GM19043 (cell line): ENCODE results near the gene GALNT18.
"Not testable (repeated sequence)": the region's sequence is repeated elsewhere in the genome, so short reads cannot be mapped to it uniquely, and the experiment has no call there.

Experiments used
- ATAC-seq: cut with Tn5 transposase; IDR thresholded peaks from one replicate; pipeline ENCODE4 v1.9.1; 2021; ENCODE audit warnings: low read depth; ENCODE audit not compliant: unreplicated experiment

Gene GALNT18

DNA sequence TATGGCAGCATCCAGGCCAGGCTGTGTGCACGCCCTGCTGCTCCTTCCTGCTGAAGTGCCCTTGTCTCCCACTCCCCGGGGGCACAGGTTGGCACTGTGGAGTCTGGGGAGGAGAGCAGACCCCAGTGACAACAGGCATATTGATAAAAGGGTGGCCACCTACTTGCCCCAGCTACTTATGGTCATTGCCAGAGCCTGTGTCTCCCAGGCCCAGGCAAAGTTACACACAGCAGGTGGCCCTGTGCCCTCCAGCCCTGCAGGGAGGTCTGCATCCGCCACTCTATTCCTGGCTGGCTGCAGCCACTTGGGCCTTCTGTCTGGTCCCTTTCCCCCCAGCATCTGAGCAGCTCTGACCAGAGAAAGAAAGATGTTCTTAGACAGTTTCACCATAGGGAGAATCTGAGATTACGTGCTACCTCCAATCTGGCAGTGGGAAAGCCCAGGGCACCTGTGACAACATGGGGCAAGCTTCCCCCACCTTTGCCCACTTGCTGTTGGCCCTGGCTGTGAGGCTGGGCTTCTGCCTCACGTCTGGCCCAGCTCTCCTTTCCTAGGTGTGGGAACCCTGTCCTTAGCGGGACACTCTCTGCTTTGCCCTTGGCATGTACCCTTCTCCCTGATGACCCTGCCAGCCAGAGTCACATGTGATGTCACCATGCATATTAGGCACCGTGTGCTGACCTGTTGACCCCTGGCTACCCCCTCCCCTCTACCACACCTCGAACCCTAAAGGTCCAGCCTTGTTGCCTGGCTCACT, 243.4 kb downstream of the GALNT18 start:
- ATAC-seq: no peak

DNA sequence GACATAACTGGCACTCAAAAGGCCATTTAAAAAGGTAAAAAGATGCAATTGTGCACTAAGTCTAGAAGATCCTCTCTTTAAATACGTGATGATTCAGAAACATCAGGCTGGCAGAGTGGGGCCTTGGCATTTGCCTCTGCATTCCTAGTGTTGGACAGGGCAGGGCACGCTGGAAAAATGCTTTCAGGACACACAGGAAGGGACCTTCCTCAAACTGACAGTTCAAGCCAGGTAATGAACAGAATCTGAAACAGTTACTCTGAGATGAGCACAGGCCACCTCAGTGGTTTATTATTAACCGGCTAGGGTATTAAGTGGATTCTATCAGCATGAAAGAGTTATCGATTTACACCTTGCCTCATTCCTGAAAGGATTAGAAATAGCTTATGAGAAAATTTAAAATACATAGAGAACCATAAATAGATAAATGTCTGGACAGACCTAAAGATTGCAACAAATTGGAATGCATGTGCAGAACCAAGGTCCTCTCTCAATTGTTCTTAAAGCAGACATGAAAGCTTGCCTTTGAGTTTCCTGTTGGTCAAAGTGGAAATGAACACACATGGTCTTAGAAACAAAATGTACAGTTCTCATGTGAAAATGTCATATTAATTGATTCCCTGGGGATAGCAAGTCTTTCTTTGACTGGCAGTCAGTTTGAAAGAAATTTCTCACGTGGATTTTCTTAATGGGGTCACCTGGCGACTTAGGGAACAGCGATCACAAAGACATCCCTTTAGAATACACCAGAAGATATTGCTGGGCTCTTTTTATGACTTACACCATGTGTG, 247.3 kb downstream of the GALNT18 start:
- peak; percentile 72 for ATAC-seq

DNA sequence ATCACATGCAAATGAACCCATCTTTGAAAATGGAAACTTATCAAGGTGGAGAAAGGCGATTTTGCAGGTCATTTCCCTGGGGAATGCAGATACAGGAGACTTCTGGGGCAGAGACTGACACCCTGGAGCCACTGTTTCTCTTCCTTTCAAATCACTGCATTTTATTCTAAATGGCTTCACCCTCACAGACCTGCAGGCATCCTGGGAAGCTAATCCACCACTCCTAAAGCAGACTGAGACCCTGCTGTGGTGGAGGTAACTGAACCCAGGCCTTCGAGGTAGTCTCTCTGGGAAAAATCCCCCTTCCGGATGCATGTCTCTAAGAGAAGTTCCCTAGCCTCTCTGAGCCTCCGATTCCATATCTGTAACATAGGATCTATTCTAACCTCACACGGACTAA, 247.9 kb downstream of the GALNT18 start:
- no peak for ATAC-seq

DNA sequence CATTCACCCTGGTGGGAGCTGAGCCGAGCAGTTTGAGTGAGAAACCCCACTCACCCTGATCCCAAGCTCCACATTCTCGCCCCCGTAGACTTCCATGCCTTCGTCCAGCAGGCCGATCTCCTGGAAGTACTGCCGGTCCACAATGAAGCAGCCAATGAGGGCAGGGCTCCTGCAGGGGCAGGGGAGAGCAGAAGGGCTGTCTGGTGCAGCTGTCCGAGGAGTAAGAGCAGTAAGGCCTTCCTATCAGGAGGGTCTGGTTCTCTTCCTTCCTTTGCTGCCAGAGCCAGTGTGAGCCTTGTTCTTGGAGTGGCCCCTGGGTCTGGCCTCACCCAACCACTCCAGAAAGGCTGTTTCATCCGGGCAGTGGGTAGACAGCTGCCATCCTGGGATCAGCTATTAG, 249.3 kb downstream of the GALNT18 start:
- no peak for ATAC-seq

DNA sequence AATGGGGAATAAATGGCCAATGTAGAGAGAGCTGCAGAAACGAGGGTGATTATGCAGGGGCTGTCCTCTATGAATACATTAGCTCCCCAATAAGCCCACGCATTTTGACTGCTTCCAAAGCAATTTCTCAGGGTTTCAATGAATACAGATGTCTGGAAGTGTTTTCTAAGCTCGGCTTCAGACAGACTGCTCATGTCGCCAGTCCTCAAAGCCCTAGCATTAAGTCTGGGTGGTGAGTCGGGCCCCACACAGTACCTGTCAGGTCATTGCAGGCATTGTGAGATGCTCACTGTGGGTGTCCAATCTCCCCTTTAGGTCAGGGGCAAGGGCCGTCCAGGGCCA, 250.9 kb downstream of the GALNT18 start:
- ATAC-seq: no peak

DNA sequence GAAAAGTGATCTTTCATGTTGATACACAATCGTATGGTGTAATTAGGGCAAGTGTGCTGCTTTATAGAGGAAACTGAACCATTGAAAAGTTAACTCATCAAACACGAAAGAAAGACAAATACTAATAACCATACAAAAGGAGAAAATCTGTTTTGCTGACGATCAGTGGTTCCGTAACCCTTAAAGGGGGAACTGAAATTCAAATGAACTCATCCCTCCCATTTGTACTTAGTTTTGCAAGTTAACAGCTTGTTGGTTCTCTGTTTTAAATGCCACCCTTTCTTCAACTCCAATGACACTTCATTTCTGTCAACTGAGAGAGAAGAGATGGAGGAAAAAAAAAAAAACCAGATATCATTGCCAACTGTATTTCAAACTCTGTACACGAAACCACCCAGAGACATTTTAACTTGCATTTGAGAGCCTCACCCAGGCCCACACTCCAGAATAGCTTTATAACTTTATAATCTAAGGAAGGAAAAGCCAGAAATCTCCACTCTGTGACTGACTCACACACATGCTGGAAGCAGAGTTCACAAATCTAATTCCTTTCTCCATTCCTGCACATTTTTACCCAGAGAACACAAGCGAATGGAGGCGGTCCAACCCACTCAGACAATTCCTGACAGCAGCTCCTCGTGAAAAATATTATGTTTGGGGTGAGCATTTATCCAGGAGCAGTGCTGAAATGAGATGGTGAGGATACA, 251.4 kb downstream of the GALNT18 start:
- ATAC-seq: no peak

DNA sequence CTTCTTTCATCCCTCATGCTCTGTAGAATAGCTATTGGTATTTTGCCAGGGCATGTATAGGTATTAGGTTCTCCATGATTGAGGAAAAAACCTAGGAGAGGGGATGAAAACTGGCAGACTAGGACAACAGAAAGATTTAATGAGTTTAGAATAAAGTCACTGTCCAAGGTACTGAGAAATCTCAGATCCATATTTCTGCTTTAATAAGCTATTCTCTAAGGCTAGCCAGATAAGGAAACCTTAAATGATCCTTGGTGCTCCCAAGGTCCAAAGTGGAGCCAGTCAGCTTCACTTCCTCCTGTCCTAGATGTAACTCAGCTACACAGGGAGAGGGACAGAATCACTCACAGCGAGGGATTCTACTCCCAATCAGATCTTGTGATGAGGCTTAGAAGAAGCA, 255.0 kb downstream of the GALNT18 start:
- ATAC-seq: no peak

DNA sequence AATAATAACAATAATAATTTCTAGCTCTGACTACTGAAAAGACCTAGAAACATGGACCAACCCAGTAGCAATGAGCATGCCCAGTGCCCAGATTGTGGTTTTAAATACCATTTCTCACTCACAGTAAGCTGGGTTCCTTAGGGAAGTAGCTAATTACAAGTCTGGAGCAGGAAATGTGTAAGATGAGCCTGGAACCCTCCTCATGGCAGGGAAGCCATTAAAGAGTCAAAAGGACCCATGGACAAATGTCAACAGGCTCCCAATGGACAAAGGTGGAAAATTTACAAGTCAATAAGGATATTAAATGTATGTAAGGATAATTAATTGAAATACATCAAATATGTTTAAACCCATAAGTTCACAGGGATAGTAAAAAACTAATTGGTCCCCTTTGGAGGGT, 258.1 kb downstream of the GALNT18 start:
- no peak for ATAC-seq

DNA sequence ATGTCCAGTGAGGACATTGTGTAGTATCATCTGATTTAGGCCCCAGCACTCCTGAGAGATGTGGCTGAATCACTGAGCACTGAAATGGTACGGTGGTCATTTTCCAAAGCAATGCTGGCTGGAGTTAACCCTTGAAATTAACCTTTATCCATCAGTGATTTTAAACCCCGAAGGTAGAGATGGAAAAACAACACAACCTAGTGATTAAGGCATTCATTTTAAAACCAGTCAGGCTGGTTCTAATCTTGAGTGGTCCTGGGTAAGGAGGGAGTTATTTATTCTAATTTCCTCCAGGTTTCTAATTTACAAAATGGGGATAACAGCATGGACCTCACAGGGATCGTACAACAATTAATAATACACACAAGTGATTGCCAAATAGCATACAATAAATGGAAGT, 262.2 kb downstream of the GALNT18 start:
- no peak for ATAC-seq

DNA sequence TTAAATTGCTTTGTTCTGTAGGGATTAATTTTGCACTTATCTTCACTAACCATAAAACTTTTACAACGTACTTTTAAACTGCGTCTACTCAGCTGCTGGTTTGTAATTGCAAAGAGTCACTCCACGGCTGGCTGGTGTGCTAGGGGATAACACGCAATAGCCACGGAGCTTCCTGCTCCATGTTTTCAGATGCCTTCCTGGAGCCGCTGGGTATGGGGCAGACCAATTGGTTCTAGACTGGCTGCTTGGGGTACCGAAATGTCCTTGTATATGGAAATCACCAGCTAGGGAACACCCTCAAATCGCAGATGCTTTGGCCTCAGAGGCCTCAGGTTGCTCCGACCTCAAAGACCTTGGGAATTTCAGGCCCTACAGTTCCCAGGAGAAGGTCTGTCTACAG, 265.0 kb downstream of the GALNT18 start:
- ATAC-seq: no peak

DNA sequence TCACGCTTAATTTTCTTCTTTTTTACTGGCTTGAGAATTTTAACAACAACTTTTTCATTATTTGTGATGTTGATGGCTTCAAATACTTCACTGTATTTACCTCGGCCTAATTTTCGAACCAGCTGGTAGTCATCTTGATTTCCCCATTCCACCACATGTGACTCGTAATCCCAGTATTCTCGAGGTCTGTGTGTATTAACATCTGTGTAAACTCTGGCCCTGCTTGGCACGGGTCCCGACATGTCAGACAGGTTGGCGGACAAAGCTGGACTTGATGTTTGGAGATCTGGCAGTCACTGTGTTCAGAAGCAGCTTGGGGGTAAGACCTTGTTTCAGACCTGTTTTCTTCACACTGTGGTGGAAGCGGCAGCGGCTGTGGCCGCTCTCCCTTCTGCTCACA, 268.9 kb downstream of the GALNT18 start, which contains the start of gene CSNK2A3:
TSS of gene CSNK2A3 (minus strand) at position 373 of the 400 bp plus-strand sequence. CDS start at position 242, 131 bp downstream.
- not testable (repeated sequence) for ATAC-seq

DNA sequence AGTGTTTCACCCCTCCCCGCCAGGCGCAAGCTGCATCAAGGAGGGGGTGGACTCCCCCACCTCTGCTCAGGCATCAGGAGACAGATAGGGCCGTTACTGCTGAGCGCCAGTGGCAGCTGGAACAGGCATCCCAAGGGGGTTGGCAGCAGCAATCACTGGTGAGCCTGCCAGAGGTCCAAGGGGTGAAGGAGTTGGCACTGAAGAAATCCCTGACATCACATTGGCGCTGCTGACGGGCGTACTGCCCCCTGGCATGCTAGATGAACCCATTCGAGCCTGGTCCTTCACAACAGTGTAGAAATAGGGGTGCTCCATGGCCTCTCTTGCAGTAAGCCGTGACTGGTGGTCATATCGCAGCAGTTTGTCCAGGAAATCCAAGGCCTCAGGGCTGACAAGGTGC, 270.0 kb downstream of the GALNT18 start:
- ATAC-seq: not testable (repeated sequence)

DNA sequence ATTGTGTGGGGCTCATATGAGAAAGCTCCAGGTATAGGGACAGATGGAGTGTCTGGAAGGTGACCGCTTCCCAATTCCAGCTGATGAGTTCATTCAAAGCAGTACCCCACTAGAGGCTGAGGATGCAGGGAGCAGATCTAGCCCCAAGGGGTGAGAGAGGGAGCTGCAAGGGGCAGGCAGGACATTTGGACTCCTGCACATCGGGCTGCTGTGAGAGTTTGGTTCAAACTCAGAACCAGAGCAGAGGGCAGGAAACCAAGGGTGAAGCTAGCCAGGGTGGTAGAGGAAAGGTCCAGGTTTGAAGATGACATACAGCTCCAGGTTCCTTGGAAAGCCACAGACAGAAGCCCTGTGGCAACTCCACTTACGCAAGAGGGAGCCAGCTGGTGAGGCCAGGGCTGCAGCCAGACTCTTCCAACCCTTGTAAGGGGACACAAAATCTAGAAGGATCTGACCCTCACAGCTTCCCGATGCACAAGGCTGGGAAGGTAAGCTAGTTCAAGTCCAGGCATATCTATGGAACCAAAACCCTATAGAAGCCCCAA, 270.7 kb downstream of the GALNT18 start:
- ATAC-seq: no peak

DNA sequence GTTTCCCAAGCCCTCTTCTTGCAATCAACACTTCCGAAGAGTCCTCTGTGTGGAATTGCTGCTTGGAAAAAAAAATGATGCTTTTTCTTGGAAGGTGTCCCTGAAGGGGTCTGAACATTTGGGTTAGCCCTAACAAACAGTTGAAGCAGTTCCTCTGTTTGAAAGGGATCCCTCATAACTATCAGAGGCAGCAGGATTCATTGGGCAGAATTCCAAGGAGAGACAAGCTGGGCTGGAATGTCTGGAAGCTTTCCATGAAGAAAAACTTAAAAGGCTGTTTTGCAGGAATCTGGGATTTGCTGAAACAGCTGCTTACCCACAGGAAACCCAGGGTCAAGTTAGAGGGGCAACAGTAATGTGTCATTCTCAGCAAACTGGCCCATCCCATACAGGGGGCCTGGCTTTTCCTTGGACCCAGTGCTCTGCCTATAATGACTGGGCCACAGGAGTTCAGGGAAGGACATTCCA, 271.9 kb downstream of the GALNT18 start:
- no peak for ATAC-seq

DNA sequence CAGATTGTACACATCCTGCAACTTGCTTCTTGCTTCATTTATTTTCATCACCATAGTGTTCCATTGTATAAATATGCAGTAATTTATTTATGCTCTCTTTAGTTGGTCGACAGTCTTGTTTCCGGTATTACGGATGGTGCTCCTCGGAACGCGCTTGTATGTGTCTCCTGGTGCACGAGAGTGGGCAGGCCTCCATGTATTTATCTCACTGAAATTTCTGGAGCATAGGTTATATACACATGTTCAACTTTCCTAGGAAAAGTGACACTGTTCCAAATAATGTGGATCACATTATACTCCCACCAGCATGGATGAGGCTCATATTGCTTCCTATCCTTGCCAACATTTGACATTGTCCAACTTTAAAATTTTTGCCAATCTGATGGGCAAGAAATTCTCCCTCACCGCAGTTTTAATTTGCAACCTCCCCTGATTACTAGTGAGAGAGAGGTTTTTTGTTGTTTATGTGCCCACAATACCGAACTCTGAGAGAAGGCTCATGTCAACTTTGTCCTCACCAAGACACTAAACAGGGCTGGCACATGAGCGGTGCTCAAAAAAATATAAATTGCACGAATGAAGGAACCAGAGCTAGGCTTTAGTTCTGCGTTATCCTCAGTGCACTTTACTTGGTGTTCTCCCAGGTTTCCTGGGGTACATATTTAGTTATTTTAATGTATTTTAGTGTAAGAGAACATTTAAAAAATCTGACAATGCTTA, 272.5 kb downstream of the GALNT18 start:
- ATAC-seq: no peak

DNA sequence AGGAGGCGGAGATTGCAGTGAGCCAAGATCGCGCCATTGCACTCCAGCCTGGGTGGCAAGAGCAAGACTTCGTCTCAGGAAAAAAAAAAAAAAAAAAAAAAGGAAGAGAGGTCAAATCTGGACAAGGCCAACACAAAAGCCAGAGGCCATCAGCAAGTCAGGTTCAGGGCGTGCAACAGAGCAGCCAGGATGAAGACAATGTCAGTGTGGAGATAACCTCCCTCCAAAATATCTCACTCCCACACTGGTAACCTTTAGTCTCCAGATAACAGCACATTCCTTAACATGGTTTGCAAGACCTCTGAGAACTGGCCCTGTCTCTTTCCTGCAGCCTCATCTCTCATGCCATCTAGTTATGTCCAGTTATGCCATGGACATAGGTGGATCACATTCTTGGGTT, 273.5 kb downstream of the GALNT18 start:
- no peak for ATAC-seq

DNA sequence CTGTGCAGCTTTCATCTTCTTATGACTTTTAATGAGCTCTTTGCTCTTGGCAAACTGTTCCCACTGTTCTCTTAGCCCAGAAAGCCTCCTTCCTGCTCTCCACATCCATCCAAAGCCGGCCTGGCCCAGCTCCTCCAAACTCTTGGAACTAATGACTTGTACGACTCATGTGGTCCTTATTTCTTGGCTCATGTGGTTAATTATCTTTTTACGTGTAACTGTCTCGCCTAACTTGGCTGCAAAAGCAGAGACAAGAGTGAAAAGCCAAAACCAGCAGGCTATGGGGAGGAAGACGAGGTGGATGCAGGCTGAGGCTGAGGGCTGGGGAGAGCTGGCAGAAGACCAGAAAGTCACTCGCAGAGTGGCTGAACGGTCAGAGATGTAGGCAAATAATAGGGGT, 274.2 kb downstream of the GALNT18 start:
- ATAC-seq: no peak

DNA sequence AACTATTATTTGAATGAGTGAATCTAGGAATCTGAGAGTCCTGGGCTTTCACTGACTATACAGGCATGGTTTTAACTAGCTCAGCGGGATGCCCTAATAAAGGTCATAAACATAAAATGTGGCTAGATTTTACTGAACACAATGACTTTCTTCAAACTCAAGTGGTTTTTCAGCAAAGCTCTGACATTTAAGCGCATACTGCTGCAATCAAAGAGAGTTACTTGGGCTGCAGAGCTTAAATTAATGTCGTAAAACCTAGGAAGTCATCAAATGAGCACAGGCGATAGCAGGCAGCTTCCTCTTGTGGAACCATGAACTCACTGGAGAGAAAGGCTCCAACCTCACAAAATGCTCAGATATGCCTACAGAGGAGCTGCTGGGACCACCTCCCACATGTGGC, 275.5 kb downstream of the GALNT18 start:
- ATAC-seq: no peak

DNA sequence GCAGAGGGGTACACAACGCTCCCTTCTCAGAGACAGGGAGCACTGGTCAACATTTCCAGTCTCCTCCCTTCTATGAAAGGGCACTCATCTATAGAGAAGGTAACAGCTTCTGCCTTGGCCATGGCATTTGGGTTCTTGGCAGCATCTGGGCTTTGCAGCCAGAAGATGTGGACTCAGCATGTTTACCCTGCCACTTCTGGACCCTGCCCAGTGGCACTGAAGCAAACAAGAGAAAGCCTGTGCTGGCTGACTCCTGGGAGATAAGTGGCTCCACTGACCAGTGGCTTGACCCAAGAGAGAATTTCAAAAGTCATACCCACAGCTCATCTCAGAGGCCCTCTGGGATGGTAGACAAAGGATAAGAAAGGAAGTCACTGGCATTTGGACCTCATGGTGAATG, 276.7 kb downstream of the GALNT18 start:
- no peak for ATAC-seq

DNA sequence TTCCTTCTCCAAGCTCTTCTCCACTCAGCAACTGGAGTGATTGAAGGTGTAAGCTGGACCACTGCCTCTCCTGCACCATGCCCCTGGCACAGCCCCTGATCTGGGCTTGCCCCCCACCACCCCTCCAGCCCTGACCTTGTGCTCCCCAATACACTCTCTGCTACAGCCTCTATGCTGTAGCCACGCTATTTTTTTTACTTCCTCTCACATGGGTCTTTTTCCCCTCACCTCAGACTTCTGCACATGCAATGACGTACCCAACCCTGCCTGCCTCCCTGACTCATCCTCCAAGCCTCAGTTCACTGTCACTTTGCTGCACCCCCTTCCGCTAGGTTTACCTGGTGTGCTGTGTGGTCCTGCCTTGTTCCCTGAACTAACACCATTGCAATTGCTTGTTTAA, 277.8 kb downstream of the GALNT18 start:
- no peak for ATAC-seq
